HPDE6-E6E7 (cell line): ENCODE data around the gene SLCO2A1.

ENCODE experiments used
- DNase-seq: peaks from one replicate; pipeline ENCODE4 v3.0.0; 2011; ENCODE audit warnings: missing footprints; ENCODE audit errors: extremely low spot score

The SLCO2A1 gene

GRCh38 chr3:134034005-134034785 lies 4.5 kb upstream of the SLCO2A1 start:
- DNase-seq = no peak

- DNase-seq = no peak
Observed at GRCh38 chr3:134033315-134033996, 3.7 kb upstream of the SLCO2A1 start.

GRCh38 chr3:134031348-134031915 lies 1.7 kb upstream of the SLCO2A1 start:
- DNase-seq = no peak

- DNase-seq = no peak
Observed at GRCh38 chr3:134030379-134031347, 938 bp upstream of the SLCO2A1 start.

GRCh38 chr3:134029256-134029733 lies 430 bp downstream of the SLCO2A1 start:
- DNase-seq = no peak

GRCh38 chr3:134028486-134029255 lies 1.1 kb downstream of the SLCO2A1 start:
- no peak for DNase-seq

- no peak for DNase-seq
Observed at GRCh38 chr3:134027631-134028030, 2.1 kb downstream of the SLCO2A1 start.

GRCh38 chr3:134020135-134020680 lies 9.5 kb downstream of the SLCO2A1 start:
- DNase-seq = no peak

GRCh38 chr3:134018850-134019249 lies 10.9 kb downstream of the SLCO2A1 start:
- DNase-seq = no peak

- no peak for DNase-seq
Observed at GRCh38 chr3:134018406-134018805, 11.3 kb downstream of the SLCO2A1 start.

- no peak for DNase-seq
Observed at GRCh38 chr3:134017490-134017889, 12.2 kb downstream of the SLCO2A1 start.

- no peak for DNase-seq
Observed at GRCh38 chr3:134014270-134014669, 15.5 kb downstream of the SLCO2A1 start.

GRCh38 chr3:134013280-134013679 lies 16.4 kb downstream of the SLCO2A1 start:
- DNase-seq = no peak

- DNase-seq = no peak
Observed at GRCh38 chr3:134009345-134010000, 20.3 kb downstream of the SLCO2A1 start.

GRCh38 chr3:134008630-134009156 lies 21.0 kb downstream of the SLCO2A1 start:
- DNase-seq = no peak

- DNase-seq = no peak
Observed at GRCh38 chr3:134007819-134008218, 21.9 kb downstream of the SLCO2A1 start.

- no peak for DNase-seq
Observed at GRCh38 chr3:134004841-134005240, 24.9 kb downstream of the SLCO2A1 start.

GRCh38 chr3:134003066-134003465 lies 26.7 kb downstream of the SLCO2A1 start:
- DNase-seq = no peak

GRCh38 chr3:134002306-134002705 lies 27.4 kb downstream of the SLCO2A1 start:
- DNase-seq = no peak

- DNase-seq = no peak
Observed at GRCh38 chr3:134001251-134001650, 28.5 kb downstream of the SLCO2A1 start.
